ENCODE measurements around the gene ADCY9. TPM values are rescaled to one million over a fixed set of nuclear protein-coding genes. Genes with fewer than 3 reads are reported as not detected.
"Not testable (repeated sequence)": the region's sequence is repeated elsewhere in the genome, so short reads cannot be mapped to it uniquely, and the experiment has no call there.

Gene ADCY9
- total RNA-seq (2014; rRNA removed; shearing (Covaris generic); ENCODE audit: low replicate concordance) = 7.8 and 26.1 TPM in 2 replicates

- in situ Hi-C loops (cut with HindIII; ENCODE audit: low pct_unique_long_range_greater_than_20kb, low sequenced_read_pairs) = no loop called here
- peak; percentile 76 for DNase-seq (ENCODE audit: low read depth)
Measured at GRCh38 chr16:4116325-4117249, at the start of gene ADCY9. ADCY9 (minus strand) TSS chr16:4116442; CDS start chr16:4115442, 1,000 bp downstream.

DNA sequence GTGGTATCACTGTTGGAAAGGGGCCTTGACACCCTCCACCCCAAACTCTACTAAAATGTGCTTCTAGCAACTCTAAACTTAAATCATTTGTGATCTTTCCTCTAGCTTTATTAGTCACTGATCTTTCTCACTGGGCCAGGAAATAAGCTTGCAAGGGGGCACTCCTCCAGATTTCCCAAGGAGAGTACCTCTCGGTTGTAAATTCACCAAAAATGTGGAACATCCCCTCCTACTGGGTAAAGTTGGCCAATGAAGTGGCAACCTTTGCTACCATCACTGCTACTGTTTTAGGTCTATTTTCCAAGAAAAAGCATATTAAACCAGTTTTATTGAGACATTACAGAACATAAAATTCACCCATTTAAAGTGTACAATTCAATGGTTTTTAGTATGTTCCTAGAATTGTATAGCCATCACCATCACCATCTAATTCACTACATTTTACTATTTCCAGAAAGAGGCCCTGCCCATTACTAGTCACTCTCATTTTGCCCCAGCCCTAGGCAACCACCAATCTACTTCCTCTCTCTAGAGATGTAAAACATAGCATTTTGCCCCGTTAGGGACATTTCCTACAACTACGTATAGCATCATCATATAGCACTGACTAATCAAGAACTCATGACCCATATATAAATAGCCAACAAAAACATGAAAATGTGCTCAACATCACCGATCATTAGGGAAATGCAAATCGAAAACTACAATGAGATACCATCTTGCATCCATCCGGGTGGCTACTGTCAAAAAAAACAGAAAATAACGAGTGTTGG lies 44.6 kb upstream of the ADCY9 start:
- in situ Hi-C loops (cut with HindIII; ENCODE audit: low pct_unique_long_range_greater_than_20kb, low sequenced_read_pairs) = no loop called here
- no peak for DNase-seq (ENCODE audit: low read depth)

DNA sequence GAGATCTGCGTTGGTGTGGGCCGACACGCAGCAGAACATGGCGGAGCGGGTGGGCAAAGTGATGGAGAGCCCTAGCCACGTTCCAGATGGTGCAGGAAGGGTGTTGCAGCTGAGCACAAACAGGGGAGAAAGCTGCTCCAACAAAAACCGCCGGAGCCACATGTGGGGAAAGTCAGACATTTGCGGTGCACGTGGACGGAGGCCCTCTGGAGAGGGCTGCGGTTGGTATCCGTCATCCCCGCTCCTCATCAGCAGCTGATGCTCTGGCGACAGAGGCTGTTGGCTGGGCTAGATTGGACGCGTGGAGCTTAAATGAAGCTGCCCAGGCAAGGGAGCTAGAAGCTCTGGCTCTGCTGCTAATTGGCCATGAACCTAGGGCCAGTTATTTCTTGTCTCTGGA lies 43.5 kb upstream of the ADCY9 start:
- no peak for DNase-seq (ENCODE audit: low read depth)
- in situ Hi-C loops (cut with HindIII; ENCODE audit: low pct_unique_long_range_greater_than_20kb, low sequenced_read_pairs) = no loop called here

DNA sequence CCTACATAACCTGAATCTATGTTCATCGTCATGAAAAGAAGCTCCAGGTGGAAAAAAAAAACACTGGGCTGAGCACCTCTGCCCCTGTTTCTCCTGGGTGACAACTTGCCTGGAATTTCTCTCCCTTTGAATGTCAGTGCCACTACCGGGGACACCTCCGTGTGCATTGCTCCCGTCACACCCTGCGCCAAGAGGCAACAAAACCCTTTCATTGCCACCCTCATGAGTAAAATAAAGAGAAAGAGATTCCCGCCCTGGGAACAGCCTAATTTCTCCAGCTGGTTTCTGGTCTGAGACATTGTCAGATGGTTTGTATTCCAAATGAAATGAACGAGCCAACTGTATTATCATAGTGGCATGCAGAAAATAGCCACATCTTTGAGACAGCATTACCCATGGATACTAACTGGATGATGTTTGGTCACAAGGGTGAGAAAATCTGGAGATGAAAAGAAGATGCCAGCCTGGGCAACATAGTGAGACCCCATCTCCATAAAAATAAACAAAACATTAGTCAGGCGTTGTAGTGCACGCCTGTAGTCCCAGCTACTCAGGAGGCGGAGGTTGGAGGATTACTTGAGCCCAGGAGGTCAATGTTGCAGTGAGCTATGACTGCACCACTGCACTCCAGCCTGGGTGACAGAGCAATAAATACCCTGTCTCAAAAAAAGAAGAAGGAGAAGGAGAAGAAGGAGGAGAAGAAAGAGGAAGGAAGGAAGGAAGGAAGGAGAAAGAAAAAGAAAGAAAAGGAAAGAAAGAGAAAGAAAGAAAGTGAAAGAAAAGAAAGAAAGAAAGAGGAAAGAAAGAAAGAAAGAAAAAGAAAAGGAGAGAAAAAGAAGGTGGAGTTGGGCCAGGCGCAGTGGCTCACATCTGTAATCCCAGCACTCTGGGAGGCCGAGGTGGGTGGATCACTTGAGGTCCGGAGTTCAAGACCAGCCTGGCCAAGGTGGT lies 42.2 kb upstream of the ADCY9 start:
- in situ Hi-C loops (cut with HindIII; ENCODE audit: low pct_unique_long_range_greater_than_20kb, low sequenced_read_pairs) = no loop called here
- DNase-seq (ENCODE audit: low read depth) = no peak

- in situ Hi-C loops (cut with HindIII; ENCODE audit: low pct_unique_long_range_greater_than_20kb, low sequenced_read_pairs) = no loop called here
- DNase-seq (ENCODE audit: low read depth) = no peak
Measured at GRCh38 chr16:4157376-4157825, 41.2 kb upstream of the ADCY9 start.

GRCh38 chr16:4156503-4156902 lies 40.3 kb upstream of the ADCY9 start:
- DNase-seq (ENCODE audit: low read depth); in situ Hi-C loops (cut with HindIII; ENCODE audit: low pct_unique_long_range_greater_than_20kb, low sequenced_read_pairs): not testable (repeated sequence)

GRCh38 chr16:4153364-4153763 lies 37.1 kb upstream of the ADCY9 start:
- DNase-seq (ENCODE audit: low read depth); in situ Hi-C loops (cut with HindIII; ENCODE audit: low pct_unique_long_range_greater_than_20kb, low sequenced_read_pairs): not testable (repeated sequence)

GRCh38 chr16:4152267-4152666 lies 36.0 kb upstream of the ADCY9 start:
- in situ Hi-C loops (cut with HindIII; ENCODE audit: low pct_unique_long_range_greater_than_20kb, low sequenced_read_pairs) = no loop called here
- DNase-seq (ENCODE audit: low read depth) = no peak

GRCh38 chr16:4147236-4147635 lies 31.0 kb upstream of the ADCY9 start:
- no peak for DNase-seq (ENCODE audit: low read depth)
- in situ Hi-C loops (cut with HindIII; ENCODE audit: low pct_unique_long_range_greater_than_20kb, low sequenced_read_pairs) = no loop called here

DNA sequence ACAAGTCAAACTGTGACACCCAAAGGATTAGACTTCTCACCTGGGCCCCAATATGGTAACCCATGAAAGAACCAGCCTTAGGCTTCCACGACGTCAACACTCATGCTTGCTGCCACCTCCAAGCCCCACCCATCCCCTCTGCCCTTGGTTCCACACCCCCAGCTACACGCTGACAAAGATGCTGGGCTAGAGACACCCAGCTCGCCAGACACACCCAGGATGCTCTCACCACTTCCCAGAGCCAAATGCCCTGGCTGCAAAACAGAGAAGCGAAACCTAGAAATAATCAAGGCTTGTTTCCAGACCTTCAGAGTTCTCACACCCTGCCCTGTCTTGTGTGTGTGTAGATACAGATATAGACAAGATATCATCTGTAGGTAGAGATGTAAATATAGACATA lies 26.0 kb upstream of the ADCY9 start:
- DNase-seq (ENCODE audit: low read depth) = no peak
- in situ Hi-C loops (cut with HindIII; ENCODE audit: low pct_unique_long_range_greater_than_20kb, low sequenced_read_pairs) = no loop called here

- DNase-seq (ENCODE audit: low read depth) = no peak
- in situ Hi-C loops (cut with HindIII; ENCODE audit: low pct_unique_long_range_greater_than_20kb, low sequenced_read_pairs) = no loop called here
Measured at GRCh38 chr16:4141604-4142003, 25.4 kb upstream of the ADCY9 start.

- peak; percentile 58 for DNase-seq (ENCODE audit: low read depth)
- in situ Hi-C loops (cut with HindIII; ENCODE audit: low pct_unique_long_range_greater_than_20kb, low sequenced_read_pairs) = no loop called here
Measured at GRCh38 chr16:4140652-4141051, 24.4 kb upstream of the ADCY9 start.

- in situ Hi-C loops (cut with HindIII; ENCODE audit: low pct_unique_long_range_greater_than_20kb, low sequenced_read_pairs) = no loop called here
- DNase-seq (ENCODE audit: low read depth) = no peak
Measured at GRCh38 chr16:4139968-4140367, 23.7 kb upstream of the ADCY9 start.

- DNase-seq (ENCODE audit: low read depth) = no peak
- in situ Hi-C loops (cut with HindIII; ENCODE audit: low pct_unique_long_range_greater_than_20kb, low sequenced_read_pairs) = no loop called here
Measured at GRCh38 chr16:4138713-4139112, 22.5 kb upstream of the ADCY9 start.

DNA sequence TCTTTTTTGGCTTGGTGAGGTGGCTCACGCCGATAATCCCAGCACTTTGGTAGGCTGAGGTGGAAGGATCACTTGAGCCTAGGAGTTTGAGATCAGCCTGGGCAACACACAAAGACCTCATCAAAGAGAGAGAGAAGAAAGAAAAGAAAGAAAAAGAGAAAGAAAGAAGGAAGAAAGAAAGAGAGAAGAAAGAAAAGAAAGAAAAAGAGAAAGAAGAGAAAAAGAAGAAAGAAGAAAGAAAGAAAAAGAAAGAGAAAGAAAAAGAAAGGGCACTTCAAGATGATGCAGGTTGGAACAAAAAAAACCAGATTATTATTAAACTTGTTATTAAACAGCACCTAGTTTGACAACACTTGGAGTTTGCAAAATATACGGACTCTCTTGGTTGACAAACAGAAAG lies 21.2 kb upstream of the ADCY9 start:
- DNase-seq (ENCODE audit: low read depth) = no peak
- in situ Hi-C loops (cut with HindIII; ENCODE audit: low pct_unique_long_range_greater_than_20kb, low sequenced_read_pairs) = no loop called here

DNA sequence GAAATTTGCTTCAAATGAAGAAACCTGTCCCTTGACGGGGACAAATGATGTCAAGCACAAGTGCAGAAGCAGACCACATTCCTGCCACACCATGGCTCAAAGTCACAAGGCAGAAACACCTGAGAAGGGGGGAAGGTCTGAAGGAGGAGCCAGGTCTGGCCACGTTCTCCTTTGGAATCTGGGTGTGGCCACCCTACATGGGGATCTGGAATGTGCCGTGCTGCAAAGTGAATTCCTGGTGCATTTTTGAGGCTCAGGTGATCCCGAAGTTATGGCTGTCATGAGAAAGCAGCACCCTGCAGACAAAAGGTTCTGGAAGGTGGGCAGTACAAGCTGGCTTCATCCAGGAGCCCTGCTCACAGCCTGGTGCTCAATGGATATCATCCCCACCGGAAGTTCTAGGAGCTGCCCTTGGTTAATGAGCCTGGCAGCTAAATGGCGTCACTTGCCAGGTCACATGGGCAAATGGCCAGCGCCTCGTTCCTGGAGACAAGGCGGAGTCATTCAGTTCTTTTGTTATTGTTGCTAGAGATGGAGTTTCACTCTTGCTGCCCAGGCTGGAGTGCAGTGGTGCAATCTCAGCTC lies 20.1 kb upstream of the ADCY9 start:
- in situ Hi-C loops (cut with HindIII; ENCODE audit: low pct_unique_long_range_greater_than_20kb, low sequenced_read_pairs) = no loop called here
- DNase-seq (ENCODE audit: low read depth) = peak; percentile 90

DNA sequence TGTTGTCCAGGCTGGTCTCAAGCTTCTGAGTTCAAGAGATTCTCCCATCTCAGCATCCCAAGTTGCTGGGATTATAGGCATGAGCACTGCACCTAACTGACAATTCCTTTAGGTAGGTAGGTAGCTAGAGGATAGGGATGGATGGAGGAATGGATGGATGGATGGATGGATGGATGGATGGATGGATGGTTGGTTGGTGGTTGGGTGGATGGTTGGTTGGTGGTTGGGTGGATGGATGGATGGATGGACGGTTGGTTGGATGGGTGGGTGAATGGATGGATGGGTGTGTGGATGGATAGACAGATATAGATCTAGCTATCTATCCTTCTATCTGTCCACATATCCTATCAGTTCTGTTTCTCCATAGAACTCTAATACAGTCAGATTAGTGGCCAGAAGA lies 19.3 kb upstream of the ADCY9 start:
- in situ Hi-C loops (cut with HindIII; ENCODE audit: low pct_unique_long_range_greater_than_20kb, low sequenced_read_pairs) = no loop called here

GRCh38 chr16:4133897-4134372 lies 17.7 kb upstream of the ADCY9 start:
- in situ Hi-C loops (cut with HindIII; ENCODE audit: low pct_unique_long_range_greater_than_20kb, low sequenced_read_pairs) = no loop called here
- no peak for DNase-seq (ENCODE audit: low read depth)

More for the DNA sequence above, 19.3 kb upstream of the ADCY9 start:
- DNase-seq (ENCODE audit: low read depth) = no peak

All from Caki2 (cell line).